Keratinocyte (primary cell): Measurements from ENCODE around the gene SEBOX. TPM values are rescaled to one million over a fixed set of nuclear protein-coding genes. Genes with fewer than 3 reads are reported as not detected.

Experiments used
- DNase-seq: peaks from one replicate; pipeline ENCODE4 v3.0.0-alpha.2; 2011; ENCODE audit warnings: low read depth, missing footprints, low spot score
- FAIRE-seq: peaks from 2 replicates; lab custom pipeline; 2011; peaks lifted over from hg19 to GRCh38; lab: Jason Lieb, UNC
- H2AFZ ChIP-seq: 2 replicates; pipeline ENCODE4 v1.6.0; 2012; ENCODE audit warnings: low read length, control low read depth, inconsistent platforms; ENCODE audit not compliant: control insufficient read depth
- H3K27ac ChIP-seq: 2 replicates; pipeline ENCODE4 v1.5.1; 2011; ENCODE audit warnings: low read length; ENCODE audit not compliant: control insufficient read depth, insufficient read depth
- H3K27me3 ChIP-seq: 3 replicates; pipeline ENCODE4 v1.6.0; 2011; ENCODE audit warnings: low read length; ENCODE audit not compliant: control insufficient read depth, insufficient read depth; ENCODE audit errors: extremely low read depth
- H3K36me3 ChIP-seq, 2 experiments: 2 replicates in 1 of 2; 3 replicates in 1 of 2; pipeline ENCODE4 v1.5.1; 2011; ENCODE audit warnings: low read length in 2 of 2, mild to moderate bottlenecking in 1 of 2; ENCODE audit not compliant: control insufficient read depth in 2 of 2, insufficient read depth in 2 of 2; ENCODE audit errors: extremely low read depth in 1 of 2
- H3K4me1 ChIP-seq: 3 replicates; pipeline ENCODE4 v1.5.1; 2011; ENCODE audit warnings: low read length; ENCODE audit not compliant: control insufficient read depth, insufficient read depth; ENCODE audit errors: extremely low read depth
- H3K4me2 ChIP-seq: 3 replicates; pipeline ENCODE4 v1.6.0; 2011; ENCODE audit warnings: low read depth, low read length; ENCODE audit not compliant: control insufficient read depth, insufficient read depth; ENCODE audit errors: extremely low read depth
- H3K4me3 ChIP-seq, 3 experiments: fragments of 200-600 bp in 1 of 3; sonication (generic) in 1 of 3; 2 replicates in 2 of 3; 3 replicates in 1 of 3; pipeline ENCODE4 v1.5.1; 2011 to 2016; ENCODE audit warnings: low read length in 3 of 3, mild to moderate bottlenecking in 3 of 3, control low read depth in 2 of 3, inconsistent platforms in 1 of 3, low read depth in 1 of 3, mixed read lengths in 1 of 3, mixed run types in 1 of 3, moderate library complexity in 1 of 3; ENCODE audit not compliant: control insufficient read depth in 2 of 3, insufficient read depth in 2 of 3; ENCODE audit errors: extremely low read depth in 1 of 3
- H3K79me2 ChIP-seq: 2 replicates; pipeline ENCODE4 v1.6.0; 2012; ENCODE audit warnings: low read length; ENCODE audit not compliant: control insufficient read depth, insufficient read depth
- H3K9ac ChIP-seq: 3 replicates; pipeline ENCODE4 v1.6.0; 2011; ENCODE audit warnings: low read length; ENCODE audit not compliant: control insufficient read depth, insufficient read depth; ENCODE audit errors: extremely low read depth
- H3K9me1 ChIP-seq: 3 replicates; pipeline ENCODE4 v1.6.0; 2011; ENCODE audit warnings: low read length; ENCODE audit not compliant: control insufficient read depth, insufficient read depth; ENCODE audit errors: extremely low read depth
- H3K9me3 ChIP-seq: 2 replicates; pipeline ENCODE4 v1.5.1; 2012; ENCODE audit warnings: low read depth, low read length; ENCODE audit not compliant: control insufficient read depth
- H4K20me1 ChIP-seq: 3 replicates; pipeline ENCODE4 v1.6.0; 2011; ENCODE audit warnings: low read length; ENCODE audit not compliant: control insufficient read depth, insufficient read depth; ENCODE audit errors: extremely low read depth
- CTCF ChIP-seq, 3 experiments: IDR thresholded peaks in 1 of 3; conservative IDR thresholded peaks in 1 of 3; optimal IDR thresholded peaks in 1 of 3; 2 replicates in 2 of 3; 3 replicates in 1 of 3; pipeline versions ENCODE3 to v1.5.1; 2011; ENCODE audit warnings: low read length in 3 of 3, mild to moderate bottlenecking in 3 of 3, moderate library complexity in 2 of 3, control low read depth in 1 of 3, inconsistent platforms in 1 of 3; ENCODE audit not compliant: insufficient read depth in 2 of 3; ENCODE audit errors: extremely low read depth in 1 of 3
- EZH2 ChIP-seq: IDR thresholded peaks from one replicate; pipeline ENCODE4 v1.6.1; 2012; ENCODE audit warnings: inconsistent platforms, mild to moderate bottlenecking, low read length, moderate library complexity
- dilution Hi-C: fragments of 300-500 bp; cut with MboI; formaldehyde crosslinking; loops from one replicate; pipeline ENCODE4 v1.7.0; 2020; ENCODE audit warnings: low sequenced_read_pairs; ENCODE audit not compliant: extremely low pct_ligation_motif_present
- polyA plus RNA-seq, 5 experiments: library from polyadenylated mRNA; depleted of rRNA in 3 of 5; stranded (reverse) in 3 of 5; stranded (forward) in 1 of 5; unstranded in 1 of 5; fragments of >200 nt; gene quantifications; 1 replicate in 1 of 5; 2 replicates in 3 of 5; 3 replicates in 1 of 5; pipeline versions ENCODE4 v1.2.1 to v1.2.3, GENCODE V29; 2011 to 2012; ENCODE audit warnings: missing spikeins in 2 of 5, low read depth in 1 of 5, low replicate concordance in 1 of 5

The SEBOX gene
- polyA plus RNA-seq, 1 donor (not counting 4 experiments of a cell fraction or from before 2014, with no cell fraction given): not detected

- Histone ChIP-seq H3K4me2 (peak overlapping the region; percentile 45), H4K20me1 (no peaks in the 10 kb centered on the region), H3K9ac (peak overlapping the region; percentile 9), H3K27ac (peak overlapping the region; percentile 58), H3K36me3 (peaks cover 48 to 58% of the 10 kb centered on the region in 2 experiments), H2AFZ (no peak overlapping the region), H3K9me3 (no peaks in the 10 kb centered on the region), H3K4me3 (peak overlapping the region in 1 of 3 experiments; percentile 9), H3K9me1 (no peaks in the 10 kb centered on the region), H3K79me2 (peaks cover 5% of the 10 kb centered on the region), H3K4me1 (peaks cover 29% of the 10 kb centered on the region), H3K27me3 (no peaks in the 10 kb centered on the region)
- TF ChIP-seq EZH2 (no peak), CTCF (optimal IDR thresholded peaks at IDR 0.05 in 1 of 3, IDR thresholded peaks at IDR 0.05 in 1 of 3, conservative IDR thresholded peaks at IDR 0.05 in 1 of 3; ENCODE audit: extremely low read depth in 1 of 3, insufficient read depth in 2 of 3, low read length in 3 of 3) (peak in 1 of 3 experiments; percentile 20)
- FAIRE-seq: peak; percentile 9
- no peak for DNase-seq
- dilution Hi-C loops: no loop called here
These were observed 18.2 kb downstream of the SEBOX start for GRCh38 chr17:28346746-28347246.

GRCh38 chr17:28346199-28346580, 18.8 kb downstream of the SEBOX start:
- H3K9ac ChIP-seq: no peak overlapping the region
- FAIRE-seq (no peak), DNase-seq (no peak)
- peak overlapping the region; percentile 58 for H3K27ac ChIP-seq
- H4K20me1 ChIP-seq: no peaks in the 10 kb centered on the region
- H2AFZ ChIP-seq: no peak overlapping the region
- H3K4me1 ChIP-seq: peaks cover 29% of the 10 kb centered on the region
- H3K9me3 ChIP-seq: no peaks in the 10 kb centered on the region
- dilution Hi-C loops: no loop called here
- H3K36me3 ChIP-seq: peaks cover 53 to 61% of the 10 kb centered on the region in 2 experiments
- H3K9me1 ChIP-seq: no peaks in the 10 kb centered on the region
- H3K79me2 ChIP-seq: peaks cover 6% of the 10 kb centered on the region
- H3K4me2 ChIP-seq: peak overlapping the region; percentile 45
- H3K27me3 ChIP-seq: no peaks in the 10 kb centered on the region
- TF ChIP-seq CTCF (optimal IDR thresholded peaks at IDR 0.05 in 1 of 3, IDR thresholded peaks at IDR 0.05 in 1 of 3, conservative IDR thresholded peaks at IDR 0.05 in 1 of 3; ENCODE audit: extremely low read depth in 1 of 3, insufficient read depth in 2 of 3, low read length in 3 of 3): no peak
- TF ChIP-seq EZH2: no peak
- H3K4me3 ChIP-seq: no peak overlapping the region
